HG02759 (cell line): ENCODE measurements around the gene TVP23A.
"Not testable (repeated sequence)": the region's sequence is repeated elsewhere in the genome, so short reads cannot be mapped to it uniquely, and the experiment has no call there.

Experiments
- ATAC-seq: cut with Tn5 transposase; IDR thresholded peaks from one replicate; pipeline ENCODE4 v1.9.1; 2021; ENCODE audit warnings: mild to moderate bottlenecking, moderate library complexity; ENCODE audit not compliant: unreplicated experiment

The TVP23A gene

GRCh38 chr16:10752843-10753523, 65.6 kb downstream of the TVP23A start:
- ATAC-seq: peak; percentile 82

- no peak for ATAC-seq
Measured at GRCh38 chr16:10751291-10751697, 67.3 kb downstream of the TVP23A start.

- no peak for ATAC-seq
Measured at GRCh38 chr16:10750793-10751192, 67.8 kb downstream of the TVP23A start.

- no peak for ATAC-seq
Measured at GRCh38 chr16:10745841-10746240, 72.8 kb downstream of the TVP23A start.

- ATAC-seq: peak; percentile 13
Measured at GRCh38 chr16:10744370-10745030, 74.1 kb downstream of the TVP23A start.

GRCh38 chr16:10743610-10744369, 74.8 kb downstream of the TVP23A start, which contains the start of gene NUBP1:
Gene NUBP1 (plus strand): TSS chr16:10743842. CDS start chr16:10743864, 22 bp downstream.
- ATAC-seq: peak; percentile 87

- no peak for ATAC-seq
Measured at GRCh38 chr16:10743227-10743609, 75.4 kb downstream of the TVP23A start.

- ATAC-seq: no peak
Measured at GRCh38 chr16:10741844-10742243, 76.8 kb downstream of the TVP23A start.

- ATAC-seq: not testable (repeated sequence)
Measured at GRCh38 chr16:10741249-10741648, 77.3 kb downstream of the TVP23A start.

GRCh38 chr16:10740845-10741208, 77.8 kb downstream of the TVP23A start:
- no peak for ATAC-seq

GRCh38 chr16:10740000-10740844, 78.4 kb downstream of the TVP23A start:
- no peak for ATAC-seq

- peak; percentile 76 for ATAC-seq
Measured at GRCh38 chr16:10738231-10739077, 80.1 kb downstream of the TVP23A start.

- peak; percentile 40 for ATAC-seq
Measured at GRCh38 chr16:10737068-10737625, 81.4 kb downstream of the TVP23A start.

- no peak for ATAC-seq
Measured at GRCh38 chr16:10731790-10732189, 86.8 kb downstream of the TVP23A start.

- ATAC-seq: no peak
Measured at GRCh38 chr16:10729104-10730048, 89.2 kb downstream of the TVP23A start.

- ATAC-seq: no peak
Measured at GRCh38 chr16:10728003-10728887, 90.3 kb downstream of the TVP23A start.
